Bone marrow (tissue), 2 donors: ENCODE measurements around the gene CHRDL2.
"Not testable (repeated sequence)": the region's sequence is repeated elsewhere in the genome, so short reads cannot be mapped to it uniquely, and the experiment has no call there.

Source experiments
- DNase-seq, 2 donors: peaks; one replicate each; lab custom pipeline; 2025; lab: John Stamatoyannopoulos, UW

CHRDL2 gene

GRCh38 chr11:74731301-74732094, at the start of gene CHRDL2:
Gene CHRDL2, minus strand, starts transcription at chr11:74731426. Its CDS starts 538 bp downstream, at chr11:74730888.
- DNase-seq = no peak

GRCh38 chr11:74780248-74781005, 49.2 kb upstream of the CHRDL2 start:
- DNase-seq = no peak

- DNase-seq = no peak
Observed at GRCh38 chr11:74778581-74778980, 47.4 kb upstream of the CHRDL2 start.

GRCh38 chr11:74777877-74778276, 46.7 kb upstream of the CHRDL2 start:
- no peak for DNase-seq

GRCh38 chr11:74777038-74777437, 45.8 kb upstream of the CHRDL2 start:
- DNase-seq = no peak

- no peak for DNase-seq
Observed at GRCh38 chr11:74776546-74776945, 45.3 kb upstream of the CHRDL2 start.

- DNase-seq = no peak
Observed at GRCh38 chr11:74775762-74776161, 44.5 kb upstream of the CHRDL2 start.

- DNase-seq = no peak
Observed at GRCh38 chr11:74773476-74773875, 42.2 kb upstream of the CHRDL2 start.

- DNase-seq = no peak
Observed at GRCh38 chr11:74771139-74771538, 39.9 kb upstream of the CHRDL2 start.

- DNase-seq = no peak
Observed at GRCh38 chr11:74770456-74770855, 39.2 kb upstream of the CHRDL2 start.

- DNase-seq = no peak
Observed at GRCh38 chr11:74769055-74769707, 38.0 kb upstream of the CHRDL2 start.

GRCh38 chr11:74768172-74768651, 37.0 kb upstream of the CHRDL2 start:
- not testable (repeated sequence) for DNase-seq

GRCh38 chr11:74766905-74767304, 35.7 kb upstream of the CHRDL2 start:
- DNase-seq = no peak

GRCh38 chr11:74756571-74756970, 25.3 kb upstream of the CHRDL2 start:
- no peak for DNase-seq

GRCh38 chr11:74755395-74755995, 24.3 kb upstream of the CHRDL2 start:
- no peak for DNase-seq

- no peak for DNase-seq
Observed at GRCh38 chr11:74754507-74755252, 23.5 kb upstream of the CHRDL2 start.

- no peak for DNase-seq
Observed at GRCh38 chr11:74751303-74751702, 20.1 kb upstream of the CHRDL2 start.

- not testable (repeated sequence) for DNase-seq
Observed at GRCh38 chr11:74750598-74750997, 19.4 kb upstream of the CHRDL2 start.

- DNase-seq = no peak
Observed at GRCh38 chr11:74749965-74750296, 18.7 kb upstream of the CHRDL2 start.

- peak in 1 of 2 donors; percentile 37 for DNase-seq
Observed at GRCh38 chr11:74749127-74749964, 18.1 kb upstream of the CHRDL2 start.
